Measurements from ENCODE around the gene FEM1A. TPM values are rescaled to one million over a fixed set of nuclear protein-coding genes. Genes with fewer than 3 reads are reported as not detected.
A peak's percentile ranks its signal among the peaks of the same experiment; 100 is the strongest.

FEM1A gene
- total RNA-seq, 1 experiment from 2014 or later: 20.0 TPM

GRCh38 chr19:4829001-4829712, 37.6 kb downstream of the FEM1A start:
- Histone ChIP-seq H2BK120ac (ENCODE audit: low read depth, low read length, poor library complexity, severe bottlenecking) (no peak overlapping the region), H2BK5ac (ENCODE audit: insufficient read length, low read length) (no peak overlapping the region), H3T11ph (ENCODE audit: low read length) (no peak overlapping the region), H2BK12ac (ENCODE audit: insufficient read length, low read depth, low read length) (no peak overlapping the region), H2BK15ac (ENCODE audit: low read depth, low read length) (no peak overlapping the region), H3K14ac (ENCODE audit: insufficient read depth, low read length) (no peak overlapping the region), H2AFZ (ENCODE audit: low read length) (no peak overlapping the region), H3K4me2 (ENCODE audit: insufficient read depth, insufficient read length, low read length) (no peak overlapping the region), H3K4ac (ENCODE audit: low read depth, low read length) (no peak overlapping the region), H3K9me3 (ENCODE audit: control insufficient read depth, low read depth, low read length) (no peaks in the 10 kb centered on the region), H3K79me1 (ENCODE audit: insufficient read depth, low read depth, low read length, poor library complexity, severe bottlenecking) (no peaks in the 10 kb centered on the region), H3K56ac (ENCODE audit: insufficient read length, low read depth, low read length) (no peak overlapping the region), H4K8ac (replicated peaks; ENCODE audit: insufficient read length, low read depth, low read length) (no peak overlapping the region), H3K27me3 (ENCODE audit: insufficient read depth, low read length) (peaks cover 5% of the 10 kb centered on the region; the same call in 1 of the 2 replicates), H3K23ac (ENCODE audit: insufficient read length, low read depth, low read length) (no peak overlapping the region), H3K23me2 (ENCODE audit: insufficient read length, low read depth, low read length, poor library complexity, severe bottlenecking) (peaks cover 8% of the 10 kb centered on the region), H3K4me1 (ENCODE audit: insufficient read depth, low read length) (no peaks in the 10 kb centered on the region), H4K5ac (ENCODE audit: insufficient read length, low read depth, low read length) (no peak overlapping the region), H4K20me1 (ENCODE audit: control insufficient read depth, insufficient read depth, insufficient read length) (no peaks in the 10 kb centered on the region), H2BK20ac (ENCODE audit: low read depth, low read length, poor library complexity, severe bottlenecking) (no peak overlapping the region), H3K9ac (ENCODE audit: extremely low read depth, insufficient read length, low read length) (no peak overlapping the region), H4K91ac (ENCODE audit: insufficient read length, low read depth, low read length) (no peak overlapping the region), H3K79me2 (ENCODE audit: insufficient read depth, low read length) (no peaks in the 10 kb centered on the region), H3K18ac (ENCODE audit: insufficient read length, low read depth, low read length) (no peak overlapping the region), H3K27ac (ENCODE audit: insufficient read length, low read depth, low read length) (no peak overlapping the region), H2AK5ac (ENCODE audit: insufficient read length, low read length) (no peak overlapping the region)
- peaks cover 30% of the 10 kb centered on the region for H3K27me3 Mint-ChIP-seq (ENCODE audit: low read depth)
- H3K27ac Mint-ChIP-seq: 0 out of 7 replicates have a peak overlapping the region, but pooled peaks of 1 of the 3 experiments have one; percentile 24
- no peaks in the 10 kb centered on the region for H3K36me3 Mint-ChIP-seq (ENCODE audit: insufficient read depth in 1 of 3, low read depth in 3 of 3)
- no peak for DNase-seq
- WGBS (ENCODE audit: extremely low coverage, insufficient read length, low lambda C conversion rate): no CpG with 5 or more reads among the region's 16 CpGs
- peaks cover 0 to 6% of the 10 kb centered on the region in 2 experiments; a peak in 2 of 5 replicates for H3K9me3 Mint-ChIP-seq
- H3K4me1 Mint-ChIP-seq: peaks cover 0 to 6% of the 10 kb centered on the region in 2 experiments; a peak in 1 of 4 replicates
- H3K4me3 Mint-ChIP-seq: no peak overlapping the region
- TF ChIP-seq CTCF (conservative IDR thresholded peaks at IDR 0.05): no peak
